Measurements from ENCODE around the gene SDR39U1. TPM values are rescaled to one million over a fixed set of nuclear protein-coding genes. Genes with fewer than 3 reads are reported as not detected.
A peak's percentile ranks its signal among the peaks of the same experiment; 100 is the strongest.

SDR39U1 gene
- total RNA-seq, 1 donor from 2014 or later: 36.9 TPM

DNA sequence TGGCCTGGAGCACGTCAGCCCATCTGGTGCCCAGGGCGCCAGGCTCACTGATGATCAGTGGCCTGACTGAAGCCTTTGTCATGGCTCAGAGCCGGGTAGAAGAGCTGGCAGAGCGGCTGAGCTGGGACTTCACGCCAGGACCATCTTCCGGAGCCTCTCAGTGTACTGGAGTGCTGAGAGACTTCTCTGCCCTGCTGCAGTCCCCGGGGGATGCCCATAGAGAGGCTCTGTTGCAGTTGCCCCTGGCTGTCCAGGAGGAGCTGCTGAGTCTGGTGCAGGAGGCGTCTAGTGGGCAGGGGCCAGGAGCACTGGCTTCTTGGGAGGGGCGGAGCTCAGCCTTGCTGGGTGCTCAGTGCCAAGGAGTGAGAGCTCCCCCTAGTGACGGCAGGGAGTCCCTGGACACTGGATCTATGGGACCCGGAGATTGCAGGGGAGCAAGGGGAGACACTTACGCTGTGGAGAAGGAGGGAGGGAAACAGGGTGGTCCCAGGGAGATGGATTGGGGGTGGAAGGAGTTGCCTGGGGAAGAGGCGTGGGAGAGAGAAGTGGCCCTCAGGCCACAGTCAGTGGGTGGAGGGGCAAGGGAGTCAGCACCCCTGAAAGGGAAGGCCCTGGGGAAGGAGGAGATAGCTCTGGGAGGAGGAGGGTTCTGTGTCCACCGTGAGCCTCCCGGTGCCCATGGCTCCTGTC, 10.9 kb downstream of the SDR39U1 start:
- TF ChIP-seq, protein P1, sequence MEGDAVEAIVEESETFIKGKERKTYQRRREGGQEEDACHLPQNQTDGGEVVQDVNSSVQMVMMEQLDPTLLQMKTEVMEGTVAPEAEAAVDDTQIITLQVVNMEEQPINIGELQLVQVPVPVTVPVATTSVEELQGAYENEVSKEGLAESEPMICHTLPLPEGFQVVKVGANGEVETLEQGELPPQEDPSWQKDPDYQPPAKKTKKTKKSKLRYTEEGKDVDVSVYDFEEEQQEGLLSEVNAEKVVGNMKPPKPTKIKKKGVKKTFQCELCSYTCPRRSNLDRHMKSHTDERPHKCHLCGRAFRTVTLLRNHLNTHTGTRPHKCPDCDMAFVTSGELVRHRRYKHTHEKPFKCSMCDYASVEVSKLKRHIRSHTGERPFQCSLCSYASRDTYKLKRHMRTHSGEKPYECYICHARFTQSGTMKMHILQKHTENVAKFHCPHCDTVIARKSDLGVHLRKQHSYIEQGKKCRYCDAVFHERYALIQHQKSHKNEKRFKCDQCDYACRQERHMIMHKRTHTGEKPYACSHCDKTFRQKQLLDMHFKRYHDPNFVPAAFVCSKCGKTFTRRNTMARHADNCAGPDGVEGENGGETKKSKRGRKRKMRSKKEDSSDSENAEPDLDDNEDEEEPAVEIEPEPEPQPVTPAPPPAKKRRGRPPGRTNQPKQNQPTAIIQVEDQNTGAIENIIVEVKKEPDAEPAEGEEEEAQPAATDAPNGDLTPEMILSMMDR (conservative IDR thresholded peaks at IDR 0.05; ENCODE audit: low read depth, low read length): peak; percentile 99
- peak overlapping the region; percentile 83 for H3K4me3 ChIP-seq (ENCODE audit: low read depth, low read length)
- DNase-seq (ENCODE audit: low read depth): no peak

- DNase-seq (ENCODE audit: low read depth): no peak
- TF ChIP-seq, protein P1 (conservative IDR thresholded peaks at IDR 0.05; ENCODE audit: low read depth, low read length): no peak
- peak overlapping the region; percentile 83 for H3K4me3 ChIP-seq (ENCODE audit: low read depth, low read length)
These were observed 11.7 kb downstream of the SDR39U1 start for GRCh38 chr14:24430682-24431568.

DNA sequence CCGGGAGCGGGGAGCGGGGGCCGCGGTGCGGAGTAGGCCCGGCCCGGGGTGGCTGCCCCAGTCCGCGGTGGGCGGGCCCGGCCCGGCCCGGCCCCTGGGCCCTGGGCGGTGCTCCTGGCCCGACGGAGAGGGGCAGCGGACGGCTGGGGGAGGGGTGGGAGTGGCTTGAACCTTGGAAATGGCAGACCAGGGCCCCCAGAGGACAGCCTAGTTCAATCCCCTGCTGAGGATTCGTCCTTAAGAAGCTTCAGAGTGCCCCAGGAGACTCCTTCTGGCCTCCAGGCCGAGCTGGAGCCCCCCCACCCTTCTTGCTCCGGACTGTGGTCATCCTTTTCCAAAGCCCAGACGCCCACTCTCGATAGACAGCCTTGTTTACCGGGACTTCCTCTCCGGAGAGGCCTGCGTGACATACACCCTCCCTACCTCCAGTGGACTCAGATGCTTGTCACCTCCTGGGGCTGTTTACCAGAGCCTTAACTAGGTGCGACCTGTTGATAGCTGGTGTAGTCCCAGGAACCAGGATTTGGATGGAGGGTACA, 12.4 kb downstream of the SDR39U1 start:
- no peak for DNase-seq (ENCODE audit: low read depth)
- TF ChIP-seq, protein P1 (conservative IDR thresholded peaks at IDR 0.05; ENCODE audit: low read depth, low read length): no peak
- peak overlapping the region; percentile 83 for H3K4me3 ChIP-seq (ENCODE audit: low read depth, low read length)

DNA sequence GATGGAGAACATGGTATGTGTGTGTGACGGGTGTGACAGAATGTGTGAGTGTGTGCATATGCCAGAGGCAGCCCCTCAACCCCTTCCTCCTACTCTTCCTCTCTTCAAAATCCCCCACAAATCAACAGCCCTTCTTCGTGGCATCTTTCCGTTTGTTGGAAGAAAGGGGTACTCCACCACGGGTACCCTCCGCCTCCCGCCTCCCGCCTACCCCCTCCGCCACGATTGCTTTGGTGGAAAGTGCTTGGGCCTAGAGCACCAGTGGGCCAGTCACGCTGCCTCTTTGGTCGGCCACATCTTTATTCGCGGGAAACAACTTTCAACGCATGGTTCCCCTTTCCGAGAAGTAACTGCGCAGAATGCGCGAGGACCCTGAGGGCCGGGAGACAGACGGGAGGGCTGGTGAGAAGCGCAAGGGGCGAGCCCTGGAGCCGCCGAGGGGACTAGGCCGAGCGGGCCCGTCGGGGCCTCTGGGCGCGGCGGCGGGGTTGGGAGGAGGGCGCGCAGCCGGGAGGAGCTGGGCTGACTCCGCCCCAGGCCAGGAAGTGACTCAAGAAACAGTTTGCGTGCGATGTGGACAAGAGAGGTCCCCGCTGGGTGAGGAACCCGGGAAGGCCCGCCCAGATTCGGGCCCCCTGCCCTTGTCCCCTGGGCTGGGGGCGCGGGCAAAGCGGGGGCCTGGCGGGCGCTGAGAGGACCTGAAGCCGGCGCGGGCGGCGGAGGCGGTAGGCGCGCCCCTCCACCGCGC, 13.0 kb downstream of the SDR39U1 start, which contains the start of the genes CBLN3 and KHNYN:
Gene CBLN3, minus strand, starts transcription at position 274 of the 748 bp plus-strand sequence. CDS start 614 bp downstream, outside the sequence.
Gene KHNYN, plus strand, starts transcription at position 560 of the 748 bp plus-strand sequence. CDS start 777 bp downstream, outside the sequence.
- H3K4me3 ChIP-seq (ENCODE audit: low read depth, low read length): peak within 1 kb of the TSS; percentile 83
- TF ChIP-seq, protein P1 (conservative IDR thresholded peaks at IDR 0.05; ENCODE audit: low read depth, low read length): no peak
- no peak for DNase-seq (ENCODE audit: low read depth)

- peak overlapping the region; percentile 83 for H3K4me3 ChIP-seq (ENCODE audit: low read depth, low read length)
- DNase-seq (ENCODE audit: low read depth): no peak
- TF ChIP-seq, protein P1 (conservative IDR thresholded peaks at IDR 0.05; ENCODE audit: low read depth, low read length): no peak
These were observed 13.8 kb downstream of the SDR39U1 start for GRCh38 chr14:24428628-24429394.

All from epithelial cell of proximal tubule (primary cell).